Stomach (tissue), 4 donors: ENCODE data around the gene SSTR3.

Experiments
- EP300 ChIP-seq: sonication (generic); formaldehyde crosslinking; IDR thresholded peaks from one replicate; pipeline ENCODE4 v1.6.1; 2017; ENCODE audit warnings: antibody characterized with exemption
- POLR2A ChIP-seq, 4 donors: fragments of 450-650 bp; IDR thresholded peaks; one replicate each; pipeline ENCODE4 v1.6.1; 2016; ENCODE audit warnings: antibody characterized with exemption in 4 of 4, control low read depth in 2 of 4, mild to moderate bottlenecking in 1 of 4, moderate library complexity in 1 of 4
- POLR2AphosphoS5 ChIP-seq, 3 donors: sonication (generic); formaldehyde crosslinking; IDR thresholded peaks; one replicate each; pipeline ENCODE4 v1.6.1; 2016; ENCODE audit warnings: antibody characterized with exemption in 3 of 3
- TF ChIP-seq, protein P1 (sequence below), 7 experiments: fragments of 450-650 bp in 4 of 7; fragments of 200-600 bp in 3 of 7; sonication (generic) in 3 of 7; IDR thresholded peaks; one replicate each; pipeline ENCODE4 v1.5.1; 2016 to 2019; ENCODE audit warnings: antibody characterized with exemption in 7 of 7, control low read depth in 2 of 7, mild to moderate bottlenecking in 1 of 7

DNA sequence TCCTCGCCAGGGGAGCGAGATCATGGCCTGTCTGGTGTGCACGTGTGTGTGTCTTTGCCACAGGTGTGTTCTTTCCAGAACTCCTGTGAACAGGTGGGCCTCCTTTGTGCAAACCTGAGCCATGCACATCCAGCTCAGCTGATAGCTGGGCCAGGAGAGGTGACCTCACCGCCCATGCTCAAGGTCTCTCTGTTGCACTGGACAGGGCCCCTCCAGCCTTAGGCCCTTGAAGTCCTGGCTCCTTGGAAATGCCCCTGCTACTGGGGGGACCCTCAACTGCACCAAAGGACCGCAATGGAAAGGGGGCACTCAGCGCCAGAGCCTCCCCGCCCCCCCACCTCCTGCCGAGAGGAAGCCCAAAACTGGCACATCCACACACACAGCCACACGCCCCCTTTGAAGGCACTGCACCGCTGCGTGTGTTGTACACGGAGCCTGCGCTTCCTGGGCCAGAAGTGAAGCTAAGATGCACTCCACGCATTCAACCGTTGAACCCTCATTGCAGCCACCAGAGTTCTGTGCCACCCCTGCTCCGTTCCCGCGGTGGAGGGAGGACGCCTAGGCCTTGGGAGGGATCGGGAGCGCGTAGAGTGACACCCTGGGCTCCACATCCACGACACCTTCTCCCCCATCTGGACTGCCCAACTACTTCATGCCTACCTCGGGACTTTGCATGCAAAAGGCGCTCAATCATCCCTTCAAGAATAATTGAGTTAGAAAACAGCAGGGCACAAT lies 46.2 kb downstream of the SSTR3 start:
- TF ChIP-seq, protein P1, sequence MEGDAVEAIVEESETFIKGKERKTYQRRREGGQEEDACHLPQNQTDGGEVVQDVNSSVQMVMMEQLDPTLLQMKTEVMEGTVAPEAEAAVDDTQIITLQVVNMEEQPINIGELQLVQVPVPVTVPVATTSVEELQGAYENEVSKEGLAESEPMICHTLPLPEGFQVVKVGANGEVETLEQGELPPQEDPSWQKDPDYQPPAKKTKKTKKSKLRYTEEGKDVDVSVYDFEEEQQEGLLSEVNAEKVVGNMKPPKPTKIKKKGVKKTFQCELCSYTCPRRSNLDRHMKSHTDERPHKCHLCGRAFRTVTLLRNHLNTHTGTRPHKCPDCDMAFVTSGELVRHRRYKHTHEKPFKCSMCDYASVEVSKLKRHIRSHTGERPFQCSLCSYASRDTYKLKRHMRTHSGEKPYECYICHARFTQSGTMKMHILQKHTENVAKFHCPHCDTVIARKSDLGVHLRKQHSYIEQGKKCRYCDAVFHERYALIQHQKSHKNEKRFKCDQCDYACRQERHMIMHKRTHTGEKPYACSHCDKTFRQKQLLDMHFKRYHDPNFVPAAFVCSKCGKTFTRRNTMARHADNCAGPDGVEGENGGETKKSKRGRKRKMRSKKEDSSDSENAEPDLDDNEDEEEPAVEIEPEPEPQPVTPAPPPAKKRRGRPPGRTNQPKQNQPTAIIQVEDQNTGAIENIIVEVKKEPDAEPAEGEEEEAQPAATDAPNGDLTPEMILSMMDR (IDR thresholded peaks at IDR 0.05): peak in 1 of 7 experiments; percentile 83
- TF ChIP-seq POLR2A (IDR thresholded peaks at IDR 0.05): no peak
- TF ChIP-seq POLR2AphosphoS5 (IDR thresholded peaks at IDR 0.05): no peak
- no peak for TF ChIP-seq EP300
